Karpas-422 (cell line): ENCODE measurements around the gene VPS72. TPM values are rescaled to one million over a fixed set of nuclear protein-coding genes. Genes with fewer than 3 reads are reported as not detected.
A peak's percentile ranks its signal among the peaks of the same experiment; 100 is the strongest.

Experiments used
- DNase-seq: peaks from one replicate; pipeline ENCODE4 v3.0.0-alpha.2; 2015
- H2AFZ ChIP-seq: fragments of 200-600 bp; sonication (generic); 2 replicates; pipeline ENCODE4 v1.6.1; 2014; ENCODE audit warnings: antibody characterized with exemption, low read length, mixed read lengths
- H3K27ac ChIP-seq: fragments of 200-600 bp; sonication (generic); 2 replicates; pipeline ENCODE4 v1.5.1; 2014; ENCODE audit warnings: mild to moderate bottlenecking, low read length, moderate library complexity
- H3K27me3 ChIP-seq: fragments of 200-600 bp; sonication (generic); 2 replicates; pipeline ENCODE4 v1.6.1; 2014; ENCODE audit warnings: low read length, mixed read lengths
- H3K36me3 ChIP-seq: fragments of 200-600 bp; sonication (generic); 2 replicates; pipeline ENCODE4 v1.6.1; 2014; ENCODE audit warnings: low read length, mixed read lengths; ENCODE audit not compliant: insufficient read depth
- H3K4me1 ChIP-seq: fragments of 200-600 bp; sonication (generic); 2 replicates; pipeline ENCODE4 v1.6.1; 2014; ENCODE audit warnings: mild to moderate bottlenecking, low read length, mixed read lengths
- H3K4me2 ChIP-seq: fragments of 200-600 bp; sonication (generic); 2 replicates; pipeline ENCODE4 v1.6.1; 2014; ENCODE audit warnings: low read length, low read depth, mild to moderate bottlenecking; ENCODE audit not compliant: poor library complexity, severe bottlenecking
- H3K4me3 ChIP-seq: fragments of 200-600 bp; sonication (generic); 2 replicates; pipeline ENCODE4 v1.5.1; 2014; ENCODE audit warnings: mild to moderate bottlenecking, antibody characterized with exemption, low read length, mixed read lengths
- H3K79me2 ChIP-seq: fragments of 200-600 bp; sonication (generic); 2 replicates; pipeline ENCODE4 v1.6.1; 2014; ENCODE audit warnings: mild to moderate bottlenecking, low read length, mixed read lengths
- H3K9ac ChIP-seq: fragments of 200-600 bp; sonication (generic); 2 replicates; pipeline ENCODE4 v1.6.0; 2014; ENCODE audit warnings: low read length
- H3K9me2 ChIP-seq: fragments of 200-600 bp; sonication (generic), shearing (Covaris generic); replicated peaks from 2 replicates; pipeline ENCODE4 v1.6.0; 2014; ENCODE audit warnings: mild to moderate bottlenecking, low read length, moderate library complexity; ENCODE audit not compliant: insufficient read depth
- H3K9me3 ChIP-seq: fragments of 300-700, 200-600 bp; sonication (generic); 2 replicates; pipeline ENCODE4 v1.6.1; 2014; ENCODE audit warnings: low read length, mixed read lengths
- H4K20me1 ChIP-seq: fragments of 200-600 bp; sonication (generic); 2 replicates; pipeline ENCODE4 v1.6.1; 2014; ENCODE audit warnings: mild to moderate bottlenecking, antibody characterized with exemption, low read length, low read depth; ENCODE audit not compliant: insufficient read depth
- total RNA-seq: library from RNA; depleted of rRNA; stranded (reverse); fragments of >200 nt; shearing (Covaris generic); gene quantifications from 2 replicates; pipeline ENCODE4 v1.2.3, GENCODE V29; 2014; ENCODE audit warnings: low replicate concordance

The VPS72 gene
- total RNA-seq, 1 experiment from 2014 or later: 54.4 TPM

DNA sequence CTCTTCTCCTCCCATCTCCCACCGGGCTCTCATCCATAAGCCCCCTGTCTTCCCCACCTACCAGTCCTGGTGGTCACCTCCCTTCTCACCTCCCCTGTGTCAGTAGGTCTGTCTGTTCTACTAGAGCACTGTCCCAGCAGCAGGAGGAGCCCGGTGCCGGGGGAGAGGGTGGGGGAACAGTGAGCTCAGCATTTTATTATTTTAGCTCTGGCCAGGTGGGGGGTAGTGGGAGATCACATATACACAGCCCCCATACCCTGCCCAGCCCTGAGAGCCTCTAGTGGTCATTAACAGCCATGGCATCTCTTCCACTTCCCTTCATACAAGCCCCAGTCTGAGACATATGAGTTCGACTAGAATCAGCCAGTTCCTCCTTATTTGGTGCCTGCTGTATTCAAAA is 14.1 kb downstream of the VPS72 start, which contains the start of gene TMOD4:
TSS of gene TMOD4 (minus strand) at position 119 of the 400 bp plus-strand sequence. CDS start 1,106 bp downstream, outside the sequence.
- Histone ChIP-seq H3K36me3 (peaks cover 14% of the 10 kb centered on the region; the same call in 1 of the 2 replicates), H3K9ac (no peak within 1 kb of the TSS), H2AFZ (no peak within 1 kb of the TSS), H3K27ac (no peak within 1 kb of the TSS), H3K4me3 (no peak within 1 kb of the TSS), H3K27me3 (no peaks in the 10 kb centered on the region), H3K9me2 (no peaks in the 10 kb centered on the region), H4K20me1 (no peaks in the 10 kb centered on the region), H3K4me1 (no peaks in the 10 kb centered on the region), H3K79me2 (no peaks in the 10 kb centered on the region), H3K9me3 (no peaks in the 10 kb centered on the region), H3K4me2 (no peak within 1 kb of the TSS)
- peak; percentile 66 for DNase-seq

DNA sequence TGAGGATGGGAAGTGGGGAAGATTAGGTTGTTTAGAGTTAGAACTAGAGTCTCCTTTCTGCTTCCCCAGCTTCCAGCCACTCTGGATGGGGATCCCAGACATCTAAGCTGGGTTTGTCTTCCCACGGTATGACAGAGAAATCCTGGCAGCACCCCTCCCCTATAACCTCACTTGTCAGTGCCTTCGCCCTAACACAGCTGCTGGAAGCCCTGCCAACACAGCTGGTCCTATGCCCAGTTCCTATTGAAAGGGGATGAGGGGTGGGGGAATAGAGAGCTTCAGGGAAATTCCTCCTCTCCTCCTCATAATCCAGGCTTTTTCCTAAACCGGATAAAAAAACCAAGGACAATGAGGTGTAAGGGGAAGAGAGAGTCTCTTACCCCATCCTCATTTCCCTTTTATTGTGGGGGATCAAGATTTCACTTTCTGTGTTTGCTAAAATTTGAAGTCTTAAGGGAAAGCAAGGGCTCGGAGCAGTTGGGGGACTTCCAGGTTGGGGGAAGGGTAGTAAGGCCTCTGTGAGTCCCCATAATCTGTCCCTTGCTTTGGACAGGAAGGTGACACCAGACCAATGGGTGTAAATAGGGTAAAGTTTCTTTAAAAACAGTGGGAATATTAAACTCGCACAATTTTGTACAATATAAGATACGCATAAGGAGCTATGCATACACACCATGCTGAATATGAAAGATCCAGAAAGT is 14.8 kb downstream of the VPS72 start:
- no peaks in the 10 kb centered on the region for H3K79me2 ChIP-seq
- no peaks in the 10 kb centered on the region for H3K27me3 ChIP-seq
- no peak for DNase-seq
- H3K36me3 ChIP-seq: peaks cover 14% of the 10 kb centered on the region; the same call in 1 of the 2 replicates
- no peak overlapping the region for H2AFZ ChIP-seq
- H3K4me2 ChIP-seq: no peak overlapping the region
- H3K27ac ChIP-seq: no peak overlapping the region
- no peaks in the 10 kb centered on the region for H3K9me2 ChIP-seq
- H3K9me3 ChIP-seq: no peaks in the 10 kb centered on the region
- H3K4me3 ChIP-seq: no peak overlapping the region
- H4K20me1 ChIP-seq: no peaks in the 10 kb centered on the region
- H3K9ac ChIP-seq: no peak overlapping the region
- no peaks in the 10 kb centered on the region for H3K4me1 ChIP-seq

- H3K4me2 ChIP-seq: no peak overlapping the region
- no peaks in the 10 kb centered on the region for H4K20me1 ChIP-seq
- no peak overlapping the region for H3K9ac ChIP-seq
- no peak for DNase-seq
- H3K36me3 ChIP-seq: peaks cover 17% of the 10 kb centered on the region; the same call in 1 of the 2 replicates
- H3K4me3 ChIP-seq: no peak overlapping the region
- H3K27ac ChIP-seq: no peak overlapping the region
- no peak overlapping the region for H2AFZ ChIP-seq
- H3K79me2 ChIP-seq: peaks cover 20% of the 10 kb centered on the region
- peaks cover 15% of the 10 kb centered on the region for H3K4me1 ChIP-seq
- no peaks in the 10 kb centered on the region for H3K9me3 ChIP-seq
- H3K9me2 ChIP-seq: no peaks in the 10 kb centered on the region
- H3K27me3 ChIP-seq: no peaks in the 10 kb centered on the region
Measured at GRCh38 chr1:151171190-151171589, 18.8 kb downstream of the VPS72 start.

GRCh38 chr1:151167116-151167515 is 22.9 kb downstream of the VPS72 start:
- Histone ChIP-seq H3K4me2 (peak overlapping the region; percentile 91), H3K27ac (peak overlapping the region; percentile 69; the same call in 1 of the 2 replicates), H3K36me3 (peaks cover 9% of the 10 kb centered on the region; the same call in 1 of the 2 replicates), H3K9ac (peak overlapping the region; percentile 96), H3K9me3 (no peaks in the 10 kb centered on the region), H3K27me3 (no peaks in the 10 kb centered on the region), H2AFZ (no peak overlapping the region), H3K4me3 (peak overlapping the region; percentile 96), H3K4me1 (peaks cover 34% of the 10 kb centered on the region), H3K79me2 (peaks cover 22% of the 10 kb centered on the region), H3K9me2 (no peaks in the 10 kb centered on the region), H4K20me1 (no peaks in the 10 kb centered on the region)
- DNase-seq: no peak

GRCh38 chr1:151166505-151166956 is 23.5 kb downstream of the VPS72 start:
- DNase-seq: peak; percentile 80

GRCh38 chr1:151165738-151166504 is 24.1 kb downstream of the VPS72 start, which contains the start of the genes LYSMD1 and SCNM1:
Gene LYSMD1, minus strand, starts transcription at chr1:151165902. Its CDS starts 644 bp downstream, at chr1:151165258.
Gene SCNM1, plus strand, starts transcription at chr1:151166144. Its CDS starts 9 bp downstream, at chr1:151166153.
- H3K9me2 ChIP-seq: no peaks in the 10 kb centered on the region
- H3K79me2 ChIP-seq: peaks cover 22% of the 10 kb centered on the region
- H3K27me3 ChIP-seq: no peaks in the 10 kb centered on the region
- H3K4me3 ChIP-seq: peak within 1 kb of the TSS; percentile 96
- H3K9ac ChIP-seq: peak within 1 kb of the TSS; percentile 96
- peaks cover 34% of the 10 kb centered on the region for H3K4me1 ChIP-seq
- peak within 1 kb of the TSS; percentile 69 for H3K27ac ChIP-seq
- H3K4me2 ChIP-seq: peak within 1 kb of the TSS; percentile 91
- H2AFZ ChIP-seq: peak within 1 kb of the TSS; percentile 65; the same call in 1 of the 2 replicates
- peaks cover 9% of the 10 kb centered on the region; the same call in 1 of the 2 replicates for H3K36me3 ChIP-seq
- H3K9me3 ChIP-seq: no peaks in the 10 kb centered on the region
- DNase-seq: peak; percentile 100
- no peaks in the 10 kb centered on the region for H4K20me1 ChIP-seq

More at GRCh38 chr1:151166505-151166956, 23.5 kb downstream of the VPS72 start:
- Histone ChIP-seq H3K9ac (peak overlapping the region; percentile 96), H2AFZ (peak overlapping the region; percentile 9; the same call in 1 of the 2 replicates), H4K20me1 (no peaks in the 10 kb centered on the region), H3K9me2 (no peaks in the 10 kb centered on the region), H3K79me2 (peaks cover 22% of the 10 kb centered on the region), H3K27me3 (no peaks in the 10 kb centered on the region), H3K36me3 (peaks cover 9% of the 10 kb centered on the region; the same call in 1 of the 2 replicates), H3K4me2 (peak overlapping the region; percentile 91), H3K4me1 (peaks cover 34% of the 10 kb centered on the region), H3K4me3 (peak overlapping the region; percentile 96), H3K9me3 (no peaks in the 10 kb centered on the region), H3K27ac (peak overlapping the region; percentile 69)

DNA sequence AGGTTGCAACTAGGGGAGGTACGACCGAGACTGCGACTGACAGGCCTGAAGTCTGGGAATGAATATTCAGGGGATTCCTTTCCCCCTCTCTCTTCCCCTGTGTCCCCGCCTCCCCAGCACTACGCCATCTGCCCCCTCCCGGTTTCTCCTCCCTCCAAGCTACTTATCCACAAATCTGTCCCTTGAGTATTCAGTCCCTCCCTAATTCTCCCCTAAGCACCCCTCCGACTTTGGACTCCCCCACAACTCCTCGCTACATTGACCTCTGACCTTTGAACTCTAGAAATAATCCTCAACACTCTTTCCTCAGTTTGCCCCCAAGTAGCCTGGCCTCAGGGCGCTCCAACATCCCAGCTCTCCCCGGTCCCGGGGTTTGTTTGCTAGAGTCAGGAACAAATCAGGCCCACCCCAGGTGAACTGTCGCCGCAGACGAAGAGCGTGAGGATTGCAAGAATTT is 24.7 kb downstream of the VPS72 start:
- peak overlapping the region; percentile 67 for H3K4me2 ChIP-seq
- H3K27me3 ChIP-seq: no peaks in the 10 kb centered on the region
- no peaks in the 10 kb centered on the region for H3K9me3 ChIP-seq
- H3K36me3 ChIP-seq: peaks cover 9% of the 10 kb centered on the region; the same call in 1 of the 2 replicates
- peak overlapping the region; percentile 96 for H3K4me3 ChIP-seq
- no peaks in the 10 kb centered on the region for H4K20me1 ChIP-seq
- peaks cover 34% of the 10 kb centered on the region for H3K4me1 ChIP-seq
- peak overlapping the region; percentile 65; the same call in 1 of the 2 replicates for H2AFZ ChIP-seq
- H3K27ac ChIP-seq: no peak overlapping the region
- H3K9me2 ChIP-seq: no peaks in the 10 kb centered on the region
- H3K9ac ChIP-seq: peak overlapping the region; percentile 69
- DNase-seq: no peak
- H3K79me2 ChIP-seq: peaks cover 22% of the 10 kb centered on the region
